Muscle of leg (tissue), 11 donors: ENCODE results near the gene TAF5. TPM values are rescaled to one million over a fixed set of nuclear protein-coding genes. Genes with fewer than 3 reads are reported as not detected.
A peak's percentile ranks its signal among the peaks of the same experiment; 100 is the strongest.
"Not testable (repeated sequence)": the region's sequence is repeated elsewhere in the genome, so short reads cannot be mapped to it uniquely, and the experiment has no call there.

Experiments used
- DNase-seq: peaks from one replicate; pipeline ENCODE4 v3.0.0; 2013
- H3K27ac ChIP-seq: one replicate; pipeline ENCODE4 v1.5.1; 2013; ENCODE audit warnings: mild to moderate bottlenecking, low read length, control low read depth
- H3K27me3 ChIP-seq: one replicate; pipeline ENCODE4 v1.6.1; 2013; ENCODE audit warnings: low read length; ENCODE audit not compliant: control insufficient read depth, insufficient read depth
- H3K36me3 ChIP-seq: one replicate; pipeline ENCODE4 v1.6.1; 2013; ENCODE audit warnings: low read length; ENCODE audit not compliant: control insufficient read depth, insufficient read depth
- H3K4me1 ChIP-seq: one replicate; pipeline ENCODE4 v1.6.1; 2013; ENCODE audit warnings: low read length; ENCODE audit not compliant: control insufficient read depth, insufficient read depth
- H3K4me3 ChIP-seq: one replicate; pipeline ENCODE4 v1.5.1; 2013; ENCODE audit warnings: low read length, control low read depth
- H3K9me3 ChIP-seq: replicated peaks from 2 replicates; pipeline ENCODE4 v1.6.1; 2013; ENCODE audit warnings: low read depth, low read length; ENCODE audit not compliant: control insufficient read depth
- WGBS: methylation state at CpG from one replicate; pipeline ENCODE4 v1.1.5; 2013; ENCODE audit warnings: missing lambda C conversion rate; ENCODE audit not compliant: insufficient coverage; 5-methylcytosine and 5-hydroxymethylcytosine counted together
- polyA plus RNA-seq, 8 donors: library from polyadenylated mRNA; unstranded; fragments of 120-200 nt; gene quantifications; one replicate each; pipeline versions ENCODE4 v1.2.1 to v1.2.3, GENCODE V29; 2013; ENCODE audit warnings: inconsistent platforms in 1 of 8, low replicate concordance in 1 of 8; ENCODE audit not compliant: insufficient read length in 8 of 8, insufficient read depth in 1 of 8
- total RNA-seq: library from RNA; stranded (reverse); fragments of 120-200 nt; gene quantifications from one replicate; pipeline ENCODE4 v1.2.4, GENCODE V29; 2013

TAF5 gene
- total and polyA plus RNA-seq, 9 donors: 3.3 to 5.4 (median 4.1) TPM

GRCh38 chr10:103355906-103356599 is 11.7 kb upstream of the TAF5 start:
- no CpG with 5 or more reads among the region's 5 CpGs for WGBS
- Histone ChIP-seq H3K4me1 (no peaks in the 10 kb centered on the region), H3K27me3 (no peaks in the 10 kb centered on the region), H3K36me3 (no peaks in the 10 kb centered on the region), H3K4me3 (no peak overlapping the region), H3K27ac (no peak overlapping the region), H3K9me3 (no peaks in the 10 kb centered on the region)
- no peak for DNase-seq

GRCh38 chr10:103359493-103359892 is 8.3 kb upstream of the TAF5 start:
- H3K9me3 ChIP-seq, H3K4me3 ChIP-seq, H3K4me1 ChIP-seq, DNase-seq, H3K27me3 ChIP-seq, H3K36me3 ChIP-seq, H3K27ac ChIP-seq: not testable (repeated sequence)
- WGBS: 100% methylated on average over 1 of the region's 4 CpGs

- WGBS: 90% methylated on average over 7 of the region's 9 CpGs
- H3K36me3 ChIP-seq, DNase-seq, H3K27me3 ChIP-seq, H3K4me1 ChIP-seq, H3K27ac ChIP-seq, H3K9me3 ChIP-seq, H3K4me3 ChIP-seq: not testable (repeated sequence)
These were observed 7.0 kb upstream of the TAF5 start for GRCh38 chr10:103360791-103361190.

- Histone ChIP-seq H3K36me3 (no peaks in the 10 kb centered on the region), H3K27ac (peak overlapping the region; percentile 91), H3K27me3 (no peaks in the 10 kb centered on the region), H3K4me1 (peaks cover 13% of the 10 kb centered on the region), H3K4me3 (peak overlapping the region; percentile 81), H3K9me3 (no peaks in the 10 kb centered on the region)
- 100% methylated on average over 2 of the region's 10 CpGs for WGBS
- DNase-seq: no peak
These were observed 396 bp upstream of the TAF5 start for GRCh38 chr10:103367379-103367781.

- DNase-seq: no peak
- no peaks in the 10 kb centered on the region for H3K9me3 ChIP-seq
- 100% methylated on average over 1 of the region's 3 CpGs for WGBS
These were observed 5.8 kb downstream of the TAF5 start for GRCh38 chr10:103373544-103373943.

GRCh38 chr10:103374263-103374662 is 6.5 kb downstream of the TAF5 start:
- WGBS: 100% methylated on average over 2 of the region's 5 CpGs
- H3K27ac ChIP-seq: no peak overlapping the region
- H3K36me3 ChIP-seq: peaks cover 24% of the 10 kb centered on the region
- H3K4me1 ChIP-seq: peaks cover 5% of the 10 kb centered on the region
- no peaks in the 10 kb centered on the region for H3K27me3 ChIP-seq
- H3K4me3 ChIP-seq: no peak overlapping the region
- DNase-seq: no peak
- no peaks in the 10 kb centered on the region for H3K9me3 ChIP-seq

More at GRCh38 chr10:103373544-103373943, 5.8 kb downstream of the TAF5 start:
- no peak overlapping the region for H3K27ac ChIP-seq
- no peak overlapping the region for H3K4me3 ChIP-seq
- H3K4me1 ChIP-seq: peaks cover 11% of the 10 kb centered on the region
- H3K36me3 ChIP-seq: peaks cover 22% of the 10 kb centered on the region
- H3K27me3 ChIP-seq: no peaks in the 10 kb centered on the region

GRCh38 chr10:103382769-103383168 is 15.0 kb downstream of the TAF5 start:
- 87% methylated on average over 2 of the region's 5 CpGs for WGBS
- Histone ChIP-seq H3K27me3 (no peaks in the 10 kb centered on the region), H3K4me3 (no peak overlapping the region), H3K9me3 (no peaks in the 10 kb centered on the region), H3K27ac (no peak overlapping the region), H3K4me1 (no peaks in the 10 kb centered on the region), H3K36me3 (peaks cover 38% of the 10 kb centered on the region)
- no peak for DNase-seq

GRCh38 chr10:103394180-103394579 is 26.4 kb downstream of the TAF5 start:
- no peak for DNase-seq
- H3K4me1 ChIP-seq: peaks cover 14% of the 10 kb centered on the region
- H3K4me3 ChIP-seq: no peak overlapping the region
- H3K36me3 ChIP-seq: peaks cover 28% of the 10 kb centered on the region
- no peaks in the 10 kb centered on the region for H3K9me3 ChIP-seq
- H3K27me3 ChIP-seq: no peaks in the 10 kb centered on the region
- no peak overlapping the region for H3K27ac ChIP-seq
- WGBS: 79% methylated on average over 3 of the region's 14 CpGs

GRCh38 chr10:103395754-103396066 is 27.9 kb downstream of the TAF5 start:
- Histone ChIP-seq H3K9me3 (no peaks in the 10 kb centered on the region), H3K4me1 (peaks cover 14% of the 10 kb centered on the region), H3K4me3 (peak overlapping the region; percentile 87), H3K36me3 (peaks cover 30% of the 10 kb centered on the region), H3K27me3 (no peaks in the 10 kb centered on the region), H3K27ac (peak overlapping the region; percentile 87)
- WGBS: 0% methylated on average over 10 of the region's 11 CpGs
- no peak for DNase-seq

GRCh38 chr10:103396067-103396788 is 28.5 kb downstream of the TAF5 start, which contains the start of the genes ATP5MK and PDCD11:
Gene ATP5MK (minus strand): TSS chr10:103396475. CDS start chr10:103392457, 4,018 bp downstream.
Gene PDCD11 (plus strand): TSS chr10:103396626. CDS start chr10:103398427, 1,801 bp downstream.
- no peaks in the 10 kb centered on the region for H3K27me3 ChIP-seq
- H3K9me3 ChIP-seq: no peaks in the 10 kb centered on the region
- peaks cover 32% of the 10 kb centered on the region for H3K36me3 ChIP-seq
- peak within 1 kb of the TSS; percentile 87 for H3K4me3 ChIP-seq
- whole genome bisulfite sequencing: under 1% methylated on average over 48 of the region's 56 CpGs
- DNase-seq: peak; percentile 99
- H3K4me1 ChIP-seq: peaks cover 14% of the 10 kb centered on the region
- H3K27ac ChIP-seq: peak within 1 kb of the TSS; percentile 87
